ENCODE measurements around the gene DNAH6.

The DNAH6 gene

DNA sequence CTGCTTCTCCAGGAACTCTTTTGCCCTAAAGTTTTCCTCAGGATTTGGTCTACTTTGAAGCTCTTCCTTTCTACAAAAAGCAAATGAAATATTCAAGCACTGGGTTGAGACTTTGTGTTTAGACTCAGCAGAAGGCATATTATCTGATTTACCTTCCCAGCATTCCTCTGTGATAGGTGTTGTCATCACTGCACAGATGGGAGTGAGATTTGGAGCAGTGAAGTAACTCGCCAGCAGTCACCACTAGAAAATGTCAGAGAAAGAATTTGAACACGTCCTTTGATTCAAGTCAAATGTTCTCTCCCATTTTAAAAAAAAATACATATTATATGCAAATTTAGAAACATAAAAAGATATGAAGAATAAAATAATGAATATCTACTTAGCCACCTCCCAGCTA is 112.2 kb downstream of the DNAH6 start:
- Mint-ChIP-seq H3K4me1 (ENCODE audit: low read depth) (peaks cover 14% of the 10 kb centered on the region), H3K36me3 (ENCODE audit: low read depth) (no peaks in the 10 kb centered on the region), H3K27me3 (ENCODE audit: low read depth) (peaks cover 16% of the 10 kb centered on the region), H3K4me3 (no peak overlapping the region), H3K9me3 (no peaks in the 10 kb centered on the region), H3K27ac (no peak overlapping the region)
- no peak for DNase-seq (ENCODE audit: low spot score)

DNA sequence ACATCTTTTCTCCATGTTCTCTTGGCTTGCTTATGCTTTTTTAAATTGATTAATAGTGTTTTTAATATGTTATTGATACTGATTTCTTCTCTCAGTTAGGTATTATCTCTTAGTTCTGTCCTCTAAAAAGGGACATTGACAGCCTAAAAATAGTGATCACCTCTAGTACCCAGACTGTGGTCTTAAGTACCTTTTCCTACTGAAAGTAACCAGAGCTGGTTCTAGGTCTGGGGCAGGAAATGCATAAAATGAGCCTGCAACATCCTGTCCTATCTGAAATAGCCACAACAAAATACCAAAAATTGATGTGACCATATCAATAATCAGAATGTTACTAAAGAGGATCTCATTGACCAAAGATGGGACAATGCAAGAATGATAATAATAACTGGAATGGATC is 113.3 kb downstream of the DNAH6 start:
- no peak overlapping the region for H3K27ac Mint-ChIP-seq
- no peaks in the 10 kb centered on the region for H3K36me3 Mint-ChIP-seq (ENCODE audit: low read depth)
- no peak overlapping the region for H3K4me3 Mint-ChIP-seq
- no peak for DNase-seq (ENCODE audit: low spot score)
- peaks cover 19% of the 10 kb centered on the region for H3K27me3 Mint-ChIP-seq (ENCODE audit: low read depth)
- peaks cover 14% of the 10 kb centered on the region for H3K4me1 Mint-ChIP-seq (ENCODE audit: low read depth)
- H3K9me3 Mint-ChIP-seq, result no peaks in the 10 kb centered on the region

DNA sequence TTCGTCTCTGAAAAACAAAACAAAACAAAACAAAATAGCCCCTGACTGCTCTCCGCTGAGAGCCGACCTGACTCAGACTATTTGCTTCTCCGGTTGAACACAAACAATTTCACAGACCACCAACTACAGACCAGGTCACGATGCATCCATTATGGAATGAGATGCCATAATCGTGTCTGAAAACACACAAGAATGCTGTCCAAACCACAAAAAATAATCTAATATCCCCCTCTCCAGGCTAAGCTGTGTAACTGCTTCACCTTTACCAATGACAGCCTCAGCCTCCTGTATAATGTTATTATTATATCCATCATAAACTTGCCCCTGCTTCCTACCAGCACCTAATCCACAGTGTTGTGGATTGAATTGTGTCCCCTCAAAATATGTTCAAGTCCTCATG is 114.7 kb downstream of the DNAH6 start:
- Mint-ChIP-seq H3K27ac (no peak overlapping the region), H3K4me3 (no peak overlapping the region), H3K9me3 (no peaks in the 10 kb centered on the region), H3K4me1 (ENCODE audit: low read depth) (peaks cover 14% of the 10 kb centered on the region), H3K27me3 (ENCODE audit: low read depth) (peaks cover 17% of the 10 kb centered on the region), H3K36me3 (ENCODE audit: low read depth) (no peaks in the 10 kb centered on the region)
- no peak for DNase-seq (ENCODE audit: low spot score)

DNA sequence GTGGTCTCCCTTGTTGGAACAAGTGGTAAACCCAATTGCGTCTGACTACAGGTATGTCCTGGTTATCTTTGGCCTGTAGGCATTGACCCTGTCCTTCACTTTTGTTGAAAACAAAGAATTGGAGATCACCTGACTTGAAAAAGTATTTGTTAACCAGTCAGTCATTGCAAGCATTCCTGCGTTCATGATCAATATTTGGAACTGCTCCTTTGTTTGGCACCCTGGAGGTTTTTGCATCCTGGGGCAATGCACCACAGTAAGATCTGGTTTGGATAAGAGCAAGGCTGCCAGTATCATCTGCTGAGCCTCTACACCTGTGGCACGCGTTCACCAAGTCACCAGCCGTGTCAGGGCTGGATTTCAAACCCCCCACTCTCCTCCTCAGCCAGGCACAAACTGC is 115.7 kb downstream of the DNAH6 start:
- H3K27me3 Mint-ChIP-seq (ENCODE audit: low read depth), result peaks cover 17% of the 10 kb centered on the region

DNA sequence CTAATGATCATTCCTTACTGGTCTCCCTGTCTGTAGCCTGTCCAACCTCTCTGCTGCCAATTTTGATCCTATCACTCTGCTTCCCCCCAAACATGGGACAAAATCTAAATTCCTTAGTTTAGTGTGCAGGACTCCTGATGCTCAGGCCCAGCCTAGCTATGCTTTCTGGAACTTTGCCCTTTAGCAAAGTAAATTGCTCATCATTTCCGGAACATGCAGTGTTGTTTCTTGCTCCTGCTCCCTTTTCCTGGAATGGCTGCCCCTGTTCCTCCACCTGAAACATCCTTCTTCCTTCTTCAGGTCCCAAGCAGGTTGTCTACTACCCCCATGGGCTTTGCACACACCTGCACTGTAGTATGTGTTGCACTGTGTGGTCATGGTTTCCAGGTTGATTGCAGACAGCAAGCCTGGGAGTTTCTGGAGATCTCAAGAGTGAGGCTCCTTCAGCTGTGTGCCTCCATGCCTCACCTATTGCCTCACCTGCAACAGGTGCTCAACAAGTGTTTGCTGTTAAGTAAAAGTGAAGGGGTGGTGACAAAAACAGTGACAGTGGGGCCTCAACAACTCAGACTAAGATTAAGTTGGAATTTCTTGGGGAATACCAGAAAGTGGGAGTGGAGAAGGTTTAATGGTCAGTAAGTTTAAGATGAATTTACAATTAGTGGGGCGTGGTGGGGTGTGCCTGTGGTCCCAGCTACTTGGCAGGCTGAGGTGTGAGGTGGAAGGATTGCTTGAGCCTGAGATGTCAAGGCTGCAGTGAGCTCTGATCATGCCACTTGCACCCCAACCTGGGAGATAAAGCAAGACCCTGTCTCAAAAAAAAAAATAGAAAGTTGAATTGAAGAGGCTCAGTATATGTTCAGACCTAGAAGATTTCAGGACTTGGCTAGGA is 120.0 kb downstream of the DNAH6 start:
- Mint-ChIP-seq H3K27me3 (ENCODE audit: low read depth) (peaks cover 16% of the 10 kb centered on the region), H3K4me3 (no peak overlapping the region), H3K27ac (no peak overlapping the region), H3K4me1 (ENCODE audit: low read depth) (peaks cover 8% of the 10 kb centered on the region), H3K9me3 (no peaks in the 10 kb centered on the region), H3K36me3 (ENCODE audit: low read depth) (no peaks in the 10 kb centered on the region)
- no peak for DNase-seq (ENCODE audit: low spot score)

More for the DNA sequence above, 115.7 kb downstream of the DNAH6 start:
- no peak overlapping the region for H3K27ac Mint-ChIP-seq
- H3K9me3 Mint-ChIP-seq, result no peaks in the 10 kb centered on the region
- H3K4me1 Mint-ChIP-seq (ENCODE audit: low read depth), result peaks cover 14% of the 10 kb centered on the region
- no peak for DNase-seq (ENCODE audit: low spot score)
- H3K4me3 Mint-ChIP-seq, result no peak overlapping the region
- H3K36me3 Mint-ChIP-seq (ENCODE audit: low read depth), result no peaks in the 10 kb centered on the region

DNA sequence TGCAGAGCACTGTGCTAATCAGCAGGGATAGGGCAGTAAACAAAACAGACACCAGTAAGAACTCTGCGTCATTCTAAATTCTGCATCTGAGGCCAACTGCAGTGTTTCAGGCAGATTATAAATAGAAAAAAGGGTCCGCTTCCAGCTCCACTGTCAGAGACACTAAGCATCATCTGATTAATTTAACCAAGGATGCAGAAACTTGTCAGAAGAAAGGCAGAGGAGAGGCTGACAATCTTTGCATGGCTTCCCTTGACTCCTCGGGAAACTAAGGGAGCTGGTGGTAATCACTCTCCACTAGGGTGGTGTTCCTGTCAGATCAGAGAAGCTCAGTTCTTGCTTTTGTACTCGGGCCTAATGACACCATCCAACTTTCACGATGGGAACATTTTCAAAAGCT is 123.5 kb downstream of the DNAH6 start:
- peaks cover 12% of the 10 kb centered on the region for H3K27me3 Mint-ChIP-seq (ENCODE audit: low read depth)
- DNase-seq (ENCODE audit: low spot score), result no peak
- H3K36me3 Mint-ChIP-seq (ENCODE audit: low read depth), result no peaks in the 10 kb centered on the region
- H3K9me3 Mint-ChIP-seq, result no peaks in the 10 kb centered on the region
- no peak overlapping the region for H3K27ac Mint-ChIP-seq
- H3K4me3 Mint-ChIP-seq, result no peak overlapping the region
- no peaks in the 10 kb centered on the region for H3K4me1 Mint-ChIP-seq (ENCODE audit: low read depth)

DNA sequence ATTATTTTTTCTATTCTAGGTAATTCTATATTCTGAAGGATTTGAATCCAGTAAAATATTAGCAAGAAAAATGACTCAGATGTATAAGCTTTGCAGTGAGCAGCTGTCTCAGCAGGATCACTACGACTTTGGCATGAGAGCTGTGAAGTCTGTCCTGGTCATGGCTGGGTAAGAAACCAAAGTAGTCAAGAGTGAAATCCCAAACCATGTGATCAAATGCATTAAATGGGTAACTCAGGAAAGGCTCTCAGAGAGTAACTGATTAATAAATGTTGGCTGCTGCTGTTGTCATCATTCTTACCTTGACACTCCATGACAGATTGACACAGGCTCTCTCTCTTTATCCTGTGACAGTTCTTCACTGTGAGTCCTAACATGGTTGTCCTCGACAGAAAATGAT is 124.1 kb downstream of the DNAH6 start:
- DNase-seq (ENCODE audit: low spot score), result no peak
- Mint-ChIP-seq H3K4me1 (ENCODE audit: low read depth) (no peaks in the 10 kb centered on the region), H3K4me3 (no peak overlapping the region), H3K27ac (no peak overlapping the region), H3K27me3 (ENCODE audit: low read depth) (peaks cover 12% of the 10 kb centered on the region), H3K9me3 (no peaks in the 10 kb centered on the region), H3K36me3 (ENCODE audit: low read depth) (no peaks in the 10 kb centered on the region)

DNA sequence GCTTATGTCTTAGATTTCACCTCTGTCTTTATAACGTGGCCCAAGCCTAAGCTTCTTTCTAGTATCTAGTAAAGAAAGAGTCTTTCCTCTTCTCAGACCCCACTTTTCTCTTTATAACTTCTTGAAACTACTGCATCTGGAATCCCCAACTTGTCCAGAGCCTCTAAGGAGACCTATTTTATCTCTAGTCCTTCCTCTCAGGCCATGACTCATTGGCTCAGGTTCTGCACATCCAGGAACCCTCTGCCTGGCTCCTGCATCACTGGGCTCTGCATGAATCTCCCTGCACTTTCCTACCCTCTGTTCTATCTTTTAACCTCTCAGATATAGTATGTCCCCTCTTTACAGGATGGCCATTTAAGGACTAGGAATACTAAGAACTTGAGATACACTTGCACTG is 124.7 kb downstream of the DNAH6 start:
- Mint-ChIP-seq H3K27ac (no peak overlapping the region), H3K4me1 (ENCODE audit: low read depth) (no peaks in the 10 kb centered on the region)

DNA sequence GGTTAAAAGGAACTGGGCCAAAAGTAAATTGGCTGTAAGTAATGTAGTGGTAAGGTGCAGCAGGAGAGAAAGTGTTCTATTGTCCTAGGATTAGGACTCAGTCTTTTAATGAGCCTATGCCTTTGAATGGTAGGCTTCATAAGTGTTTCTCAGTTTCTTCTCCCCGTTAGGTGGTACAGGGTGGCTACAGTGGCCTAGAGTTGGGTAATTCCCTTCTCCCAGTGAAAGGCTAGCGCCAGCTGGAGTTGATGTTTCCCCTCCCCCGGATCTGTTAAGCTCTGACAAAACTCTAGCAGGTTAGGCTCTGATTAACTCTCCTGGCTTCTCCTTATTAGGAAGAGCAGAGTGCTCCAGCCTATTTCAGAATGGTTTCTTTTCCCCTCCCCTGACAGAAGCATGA is 127.7 kb downstream of the DNAH6 start:
- Mint-ChIP-seq H3K36me3 (ENCODE audit: low read depth) (no peaks in the 10 kb centered on the region), H3K27ac (no peak overlapping the region), H3K4me1 (ENCODE audit: low read depth) (peaks cover 17% of the 10 kb centered on the region), H3K4me3 (no peak overlapping the region), H3K27me3 (ENCODE audit: low read depth) (peaks cover 12% of the 10 kb centered on the region), H3K9me3 (peaks cover 5% of the 10 kb centered on the region)
- no peak for DNase-seq (ENCODE audit: low spot score)

More for the DNA sequence above, 124.7 kb downstream of the DNAH6 start:
- DNase-seq (ENCODE audit: low spot score), result no peak
- H3K9me3 Mint-ChIP-seq, result peaks cover 5% of the 10 kb centered on the region
- no peak overlapping the region for H3K4me3 Mint-ChIP-seq
- H3K27me3 Mint-ChIP-seq (ENCODE audit: low read depth), result peaks cover 12% of the 10 kb centered on the region
- H3K36me3 Mint-ChIP-seq (ENCODE audit: low read depth), result no peaks in the 10 kb centered on the region

DNA sequence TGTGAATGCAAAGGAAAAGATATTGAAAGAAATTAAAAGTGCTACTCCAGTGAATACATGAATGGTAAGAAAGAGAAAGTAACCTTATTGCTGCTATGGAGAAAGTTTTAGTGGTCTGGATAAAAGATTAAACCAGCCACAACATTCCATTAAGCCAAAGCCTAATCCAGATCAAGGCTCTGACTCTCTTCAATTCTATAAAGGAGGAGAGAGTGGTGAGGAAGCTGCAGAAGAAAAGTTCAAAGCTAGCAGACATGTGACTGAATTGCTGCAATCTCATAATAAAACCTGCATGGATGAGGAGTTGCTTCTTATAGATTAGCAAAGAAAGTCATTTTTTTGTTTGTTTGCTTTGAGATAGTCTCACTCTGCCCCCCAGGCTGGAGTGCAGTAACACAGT is 130.2 kb downstream of the DNAH6 start:
- peaks cover 6% of the 10 kb centered on the region for H3K27me3 Mint-ChIP-seq (ENCODE audit: low read depth)
- H3K4me3 Mint-ChIP-seq, result no peak overlapping the region
- H3K36me3 Mint-ChIP-seq (ENCODE audit: low read depth), result no peaks in the 10 kb centered on the region
- H3K4me1 Mint-ChIP-seq (ENCODE audit: low read depth), result peaks cover 38% of the 10 kb centered on the region
- H3K9me3 Mint-ChIP-seq, result peaks cover 5% of the 10 kb centered on the region
- no peak for DNase-seq (ENCODE audit: low spot score)
- H3K27ac Mint-ChIP-seq, result no peak overlapping the region

DNA sequence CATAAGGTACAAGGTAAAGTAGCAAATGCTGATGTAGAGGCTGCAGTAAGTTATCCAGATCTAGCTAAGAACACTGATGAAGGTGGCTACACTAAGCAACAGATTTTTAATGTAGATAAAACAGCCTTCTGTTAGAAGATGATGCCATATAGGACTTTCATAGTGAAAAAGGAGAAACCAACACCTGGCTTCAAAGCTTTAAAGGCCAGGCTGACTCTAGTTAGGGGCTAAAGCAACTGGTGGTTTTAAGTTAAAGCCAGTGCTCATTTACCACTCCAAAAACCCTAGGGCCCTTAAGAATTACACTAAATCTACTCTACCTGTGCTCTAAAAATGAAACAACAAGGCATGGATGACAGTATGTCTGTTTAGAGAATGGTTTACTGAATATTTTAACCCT is 131.0 kb downstream of the DNAH6 start:
- no peak overlapping the region for H3K4me3 Mint-ChIP-seq
- peaks cover 42% of the 10 kb centered on the region for H3K4me1 Mint-ChIP-seq (ENCODE audit: low read depth)
- no peaks in the 10 kb centered on the region for H3K36me3 Mint-ChIP-seq (ENCODE audit: low read depth)
- H3K27ac Mint-ChIP-seq, result no peak overlapping the region
- DNase-seq (ENCODE audit: low spot score), result no peak
- H3K9me3 Mint-ChIP-seq, result peaks cover 5% of the 10 kb centered on the region
- peaks cover 6% of the 10 kb centered on the region for H3K27me3 Mint-ChIP-seq (ENCODE audit: low read depth)

DNA sequence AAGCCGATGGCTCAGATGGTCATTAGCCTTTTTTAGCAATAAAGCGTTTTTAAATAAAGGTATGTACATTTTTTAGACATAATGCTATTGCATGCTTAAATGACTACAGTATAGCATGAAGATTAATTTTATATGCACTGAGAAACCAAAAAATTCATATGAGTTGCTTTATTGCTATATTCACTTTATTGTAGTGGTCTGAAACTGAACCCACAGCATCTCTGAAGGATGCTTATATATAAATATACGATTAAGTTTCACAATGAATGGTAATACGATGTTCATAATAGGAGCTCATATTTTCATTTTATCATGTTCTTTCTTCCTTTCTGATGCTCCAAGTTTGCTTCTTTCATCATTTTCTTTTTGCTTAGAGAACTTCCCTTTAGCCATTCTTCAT is 132.8 kb downstream of the DNAH6 start:
- no peaks in the 10 kb centered on the region for H3K27me3 Mint-ChIP-seq (ENCODE audit: low read depth)
- peaks cover 5% of the 10 kb centered on the region for H3K9me3 Mint-ChIP-seq
- peak overlapping the region; percentile 18 for H3K27ac Mint-ChIP-seq
- H3K36me3 Mint-ChIP-seq (ENCODE audit: low read depth), result no peaks in the 10 kb centered on the region
- DNase-seq (ENCODE audit: low spot score), result no peak
- H3K4me3 Mint-ChIP-seq, result peak overlapping the region; percentile 2
- H3K4me1 Mint-ChIP-seq (ENCODE audit: low read depth), result peaks cover 55% of the 10 kb centered on the region

DNA sequence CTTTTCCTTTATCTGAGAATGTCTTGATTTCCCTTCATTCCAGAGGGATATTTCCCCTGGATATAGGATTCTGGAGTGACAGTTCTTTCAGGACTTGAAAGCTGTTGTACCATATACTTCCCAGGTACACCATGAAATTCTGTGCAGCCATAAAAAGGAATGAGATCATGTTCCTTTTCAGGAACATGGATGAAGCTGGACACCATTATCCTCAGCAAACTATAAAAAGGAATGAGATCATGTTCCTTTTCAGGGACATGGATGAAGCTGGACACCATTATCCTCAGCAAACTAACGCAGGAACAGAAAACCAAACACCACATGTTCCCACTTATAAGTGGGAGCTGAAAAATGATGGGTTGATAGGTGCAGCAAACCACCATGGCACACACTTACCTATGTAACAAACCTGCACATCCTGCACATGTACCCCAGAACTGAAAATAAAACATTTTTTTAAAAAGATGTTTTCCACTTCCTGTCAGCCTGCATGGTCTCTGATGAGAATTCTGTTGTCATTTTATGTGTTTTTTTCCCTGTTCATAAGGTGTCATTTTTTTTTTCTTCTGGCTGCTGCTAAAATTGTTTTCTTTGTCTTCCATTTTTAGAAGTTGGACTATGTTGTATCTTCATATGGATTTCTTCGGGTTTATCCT is 133.3 kb downstream of the DNAH6 start:
- peak overlapping the region; percentile 18 for H3K27ac Mint-ChIP-seq
- no peaks in the 10 kb centered on the region for H3K27me3 Mint-ChIP-seq (ENCODE audit: low read depth)
- H3K4me3 Mint-ChIP-seq, result peak overlapping the region; percentile 13
- no peaks in the 10 kb centered on the region for H3K36me3 Mint-ChIP-seq (ENCODE audit: low read depth)
- H3K4me1 Mint-ChIP-seq (ENCODE audit: low read depth), result peaks cover 61% of the 10 kb centered on the region
- H3K9me3 Mint-ChIP-seq, result peaks cover 5% of the 10 kb centered on the region
- no peak for DNase-seq (ENCODE audit: low spot score)

DNA sequence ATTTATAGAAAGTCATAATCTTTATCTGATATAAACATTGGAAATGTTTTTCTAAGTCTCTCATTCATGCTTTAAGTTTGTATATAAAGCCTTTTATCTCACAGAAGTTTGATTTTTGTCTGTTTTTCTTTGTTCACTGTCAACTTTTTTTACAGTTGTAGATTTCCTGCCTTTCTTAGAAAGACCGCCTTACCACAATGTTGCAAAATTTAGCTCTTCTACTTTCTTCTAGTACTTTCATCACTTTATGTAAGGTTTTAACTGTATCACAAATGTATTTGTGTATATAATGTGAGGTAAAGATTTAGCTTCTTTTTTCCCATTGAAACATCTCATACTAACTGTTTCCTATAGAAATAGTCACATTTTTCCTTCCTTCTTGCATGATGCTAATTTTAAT is 136.1 kb downstream of the DNAH6 start:
- H3K27me3 Mint-ChIP-seq (ENCODE audit: low read depth), result peaks cover 5% of the 10 kb centered on the region
- DNase-seq (ENCODE audit: low spot score), result no peak
- peaks cover 7% of the 10 kb centered on the region for H3K9me3 Mint-ChIP-seq
- H3K27ac Mint-ChIP-seq, result peak overlapping the region; percentile 24
- peaks cover 60% of the 10 kb centered on the region for H3K4me1 Mint-ChIP-seq (ENCODE audit: low read depth)
- peaks cover 6% of the 10 kb centered on the region for H3K36me3 Mint-ChIP-seq (ENCODE audit: low read depth)
- peak overlapping the region; percentile 60 for H3K4me3 Mint-ChIP-seq

All from T-helper 2 cell treated with Interferon-gamma antibody and Interleukin-4, amounts not matched to agents 5 μg/mL and 100 μg/mL, for 36 hours (primary cell).